ENCODE measurements around the gene ATP6V1F.
A peak's percentile ranks its signal among the peaks of the same experiment; 100 is the strongest.

Gene ATP6V1F

DNA sequence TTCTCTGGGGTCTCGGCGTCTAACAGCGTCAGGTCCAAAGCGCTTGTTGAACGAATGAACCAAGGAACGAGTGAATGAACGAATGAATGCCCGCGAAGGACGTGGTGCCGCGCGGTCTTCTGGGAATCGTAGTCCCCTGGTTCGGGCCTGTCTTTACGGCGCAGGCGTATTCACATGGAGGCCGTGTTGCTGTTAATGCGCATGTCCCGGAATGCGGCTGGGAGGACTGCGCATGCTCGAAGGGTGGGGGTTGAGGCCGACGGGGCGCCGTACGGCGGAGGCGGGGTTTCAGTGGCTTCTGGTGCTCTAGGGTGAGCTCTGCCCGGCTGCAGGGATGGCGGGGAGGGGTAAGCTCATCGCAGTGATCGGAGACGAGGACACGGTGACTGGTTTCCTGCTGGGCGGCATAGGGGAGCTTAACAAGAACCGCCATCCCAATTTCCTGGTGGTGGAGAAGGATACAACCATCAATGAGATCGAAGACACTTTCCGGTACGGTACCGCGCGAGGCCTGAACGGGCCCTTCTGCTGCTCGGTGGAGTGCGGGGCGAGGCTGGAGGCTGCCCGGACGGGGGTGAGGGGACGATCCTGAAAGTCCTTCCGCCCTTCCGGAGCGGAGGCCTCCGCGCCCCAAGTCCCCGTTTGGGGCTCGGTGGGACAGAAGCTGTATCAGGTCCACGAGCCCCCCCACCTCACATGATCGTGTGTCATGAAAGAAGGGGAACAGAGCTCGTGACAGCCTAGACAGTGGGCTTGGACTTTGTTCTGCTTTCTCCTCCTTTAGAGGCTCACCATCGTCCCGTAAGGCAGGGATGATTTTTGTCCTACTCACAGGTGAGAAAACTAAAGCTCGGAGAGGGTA, at the start of gene ATP6V1F:
ATP6V1F (plus strand) TSS at position 286 of the 862 bp plus-strand sequence; CDS start at position 335, 49 bp downstream.
- peak; percentile 98 for DNase-seq

DNA sequence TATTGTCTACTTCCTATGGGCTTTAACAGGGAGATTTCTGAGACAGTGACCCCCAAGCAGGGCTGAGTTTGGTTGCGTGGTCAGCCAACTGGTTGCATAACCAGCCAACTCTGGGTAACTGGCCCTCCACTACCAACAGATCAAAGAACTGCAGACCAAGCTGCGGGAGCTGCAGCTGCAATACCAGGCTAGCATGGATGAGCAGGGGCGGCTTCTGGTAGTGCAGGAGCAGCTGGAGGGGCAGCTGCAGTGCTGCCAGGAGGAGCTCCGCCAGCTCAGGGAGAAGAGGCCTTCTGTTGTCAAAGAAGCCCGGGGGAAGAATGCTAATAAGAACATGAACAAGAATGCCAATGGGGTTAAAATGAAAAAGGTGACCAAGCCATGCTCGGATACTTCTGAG, 48.2 kb upstream of the ATP6V1F start:
- DNase-seq, result no peak

DNA sequence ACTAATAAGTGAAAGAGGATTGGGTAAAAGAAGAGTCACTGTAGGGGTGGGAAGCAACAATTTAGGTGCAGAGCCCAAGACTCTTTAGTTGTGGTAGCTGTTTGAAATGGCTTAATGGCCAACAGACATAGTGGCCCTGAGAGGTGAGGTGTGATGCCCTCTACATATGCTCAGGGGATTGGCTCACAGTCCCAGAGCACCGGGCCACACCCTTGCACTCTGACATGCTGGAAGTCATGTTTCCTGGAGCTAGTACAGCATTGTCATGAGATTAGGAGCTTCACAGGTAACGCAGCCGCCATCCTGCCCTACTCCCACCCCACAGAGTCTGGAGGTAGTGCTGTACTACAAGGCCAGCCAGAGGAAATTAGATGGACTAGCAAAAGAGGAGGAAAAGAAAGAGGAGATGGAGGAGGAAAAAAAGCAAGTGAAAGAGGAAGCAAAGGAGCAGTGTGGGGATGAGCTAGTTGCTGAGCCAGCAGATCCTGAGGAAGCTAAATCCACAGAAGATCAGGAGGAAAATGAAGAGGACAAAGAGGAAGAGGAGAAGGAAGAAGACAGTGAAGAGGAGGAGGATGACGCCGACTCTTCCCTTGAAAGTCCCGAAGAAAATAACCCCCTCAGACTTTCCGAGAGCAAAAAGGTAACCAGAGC, 47.2 kb upstream of the ATP6V1F start:
- DNase-seq, result no peak

DNA sequence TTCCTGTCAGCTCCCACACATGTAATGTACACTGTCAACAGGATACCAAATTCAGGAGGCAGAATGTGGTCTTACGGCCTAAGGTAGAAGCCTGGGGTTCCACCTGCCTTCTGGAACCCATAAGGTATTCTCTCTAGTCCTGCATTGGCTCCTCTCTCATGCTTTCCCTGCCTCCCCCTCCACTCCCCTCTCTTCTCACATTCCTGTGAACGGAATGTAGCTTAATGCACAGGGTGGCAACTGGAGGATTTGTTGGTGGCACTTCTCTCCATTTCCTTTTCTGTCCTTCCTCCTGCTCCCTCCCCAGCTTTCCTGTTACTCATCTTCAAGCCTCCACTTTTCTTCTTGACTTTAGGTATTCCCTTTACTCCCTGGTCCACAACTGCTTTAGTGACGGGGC, 44.0 kb upstream of the ATP6V1F start:
- no peak for DNase-seq

- DNase-seq, result no peak
Observed at GRCh38 chr7:128821724-128822123, 40.9 kb upstream of the ATP6V1F start.

GRCh38 chr7:128826512-128826911, 36.1 kb upstream of the ATP6V1F start:
- DNase-seq, result no peak

- DNase-seq, result no peak
Observed at GRCh38 chr7:128826916-128827247, 35.8 kb upstream of the ATP6V1F start.

DNA sequence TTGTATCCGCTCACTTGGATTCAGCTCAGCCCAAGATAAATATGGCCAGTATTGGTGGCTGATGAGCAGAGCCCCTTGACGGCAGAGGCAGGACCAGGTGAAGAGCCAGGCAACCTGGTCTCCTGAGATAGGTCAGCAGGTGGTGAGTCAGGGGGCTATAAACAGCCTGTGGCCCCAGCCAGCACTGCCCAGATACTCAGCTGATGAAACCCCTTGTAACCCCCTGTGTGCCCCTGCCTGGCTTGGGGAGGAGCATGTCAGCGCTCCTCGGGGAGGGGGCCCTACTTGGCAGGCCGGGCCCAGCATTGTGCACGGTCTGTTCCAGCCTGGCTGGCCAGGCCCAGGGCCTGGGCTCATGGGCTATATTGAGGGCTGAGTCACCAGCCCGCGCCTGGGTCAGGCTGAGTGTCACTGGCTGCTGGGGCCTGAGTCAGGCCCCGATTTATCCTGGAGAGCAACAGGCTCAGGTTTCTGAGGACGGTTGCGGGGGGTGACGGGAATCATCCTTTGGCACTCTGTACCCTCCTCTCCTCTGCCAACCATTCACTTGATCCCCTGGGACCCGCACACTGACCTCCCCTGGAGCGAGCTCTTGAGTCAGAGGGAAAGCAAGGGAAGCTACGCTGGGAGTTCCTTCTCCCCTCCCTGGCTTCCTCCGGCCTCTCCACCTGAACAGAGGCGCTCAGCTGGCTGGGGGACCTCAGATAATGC, 35.3 kb upstream of the ATP6V1F start:
- DNase-seq, result no peak

DNA sequence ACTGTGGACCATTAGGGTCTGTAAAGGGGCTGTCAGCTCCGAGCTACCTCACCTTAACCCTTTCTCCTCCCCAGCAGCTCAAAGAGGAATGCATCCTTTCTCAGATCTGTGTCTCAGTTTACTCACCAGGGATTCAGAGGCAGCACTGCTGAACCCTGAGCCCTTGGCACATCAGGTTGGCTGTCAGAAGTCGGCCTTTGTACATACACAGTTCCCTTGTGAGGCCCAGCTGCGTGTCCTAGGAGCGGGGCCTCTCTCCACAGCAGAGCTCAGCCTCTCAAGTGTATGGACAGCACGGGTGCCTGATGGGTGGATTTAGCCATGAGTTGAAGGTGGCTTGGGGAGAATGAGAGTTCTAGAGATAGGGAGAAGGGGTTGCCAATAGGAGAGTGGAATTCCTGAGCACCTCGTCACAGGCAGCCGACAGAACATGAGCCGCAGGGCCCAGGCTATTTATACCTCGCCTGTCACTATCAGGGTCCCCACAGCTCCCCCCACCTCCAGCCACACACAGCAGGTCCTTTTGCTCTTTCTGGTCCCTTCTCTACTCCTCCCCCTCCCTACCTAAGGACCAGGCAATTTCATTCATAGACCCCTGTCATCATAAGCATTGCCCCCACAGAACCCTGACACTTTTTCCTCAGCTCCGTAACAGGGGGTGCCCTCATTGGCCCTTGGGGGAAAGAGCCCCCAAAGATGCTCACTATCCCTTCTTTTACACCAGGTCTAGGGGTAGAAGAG, 34.5 kb upstream of the ATP6V1F start:
- no peak for DNase-seq

- no peak for DNase-seq
Observed at GRCh38 chr7:128829391-128830166, 33.1 kb upstream of the ATP6V1F start.

DNA sequence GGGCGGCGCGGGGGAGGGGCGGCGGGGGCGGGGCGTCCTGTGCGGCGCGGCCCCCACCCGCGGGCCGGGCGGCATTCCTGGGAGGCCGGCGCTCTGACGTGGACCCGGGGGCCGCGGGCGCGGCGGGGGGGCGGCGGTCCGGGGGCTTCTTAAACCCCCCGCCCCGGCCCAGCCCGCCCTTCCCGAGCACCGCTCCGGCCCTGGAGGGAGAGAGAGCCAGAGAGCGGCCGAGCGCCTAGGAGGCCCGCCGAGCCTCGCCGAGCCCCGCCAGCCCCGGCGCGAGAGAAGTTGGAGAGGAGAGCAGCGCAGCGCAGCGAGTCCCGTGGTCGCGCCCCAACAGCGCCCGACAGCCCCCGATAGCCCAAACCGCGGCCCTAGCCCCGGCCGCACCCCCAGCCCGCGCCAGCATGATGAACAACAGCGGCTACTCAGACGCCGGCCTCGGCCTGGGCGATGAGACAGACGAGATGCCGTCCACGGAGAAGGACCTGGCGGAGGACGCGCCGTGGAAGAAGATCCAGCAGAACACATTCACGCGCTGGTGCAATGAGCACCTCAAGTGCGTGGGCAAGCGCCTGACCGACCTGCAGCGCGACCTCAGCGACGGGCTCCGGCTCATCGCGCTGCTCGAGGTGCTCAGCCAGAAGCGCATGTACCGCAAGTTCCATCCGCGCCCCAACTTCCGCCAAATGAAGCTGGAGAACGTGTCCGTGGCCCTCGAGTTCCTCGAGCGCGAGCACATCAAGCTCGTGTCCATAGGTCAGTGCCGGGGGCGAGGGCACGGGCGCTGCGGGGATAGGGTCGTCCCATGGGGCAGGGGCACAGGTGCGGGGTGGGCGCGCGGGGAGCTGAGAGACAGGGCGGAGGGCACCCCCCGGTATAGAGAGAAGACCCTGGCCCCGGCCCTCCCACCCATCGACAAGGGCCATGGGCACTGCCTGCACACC, 32.2 kb upstream of the ATP6V1F start, which contains the start of gene FLNC:
FLNC (plus strand) TSS at position 176 of the 947 bp plus-strand sequence; CDS start at position 408, 232 bp downstream.
- DNase-seq, result no peak

DNA sequence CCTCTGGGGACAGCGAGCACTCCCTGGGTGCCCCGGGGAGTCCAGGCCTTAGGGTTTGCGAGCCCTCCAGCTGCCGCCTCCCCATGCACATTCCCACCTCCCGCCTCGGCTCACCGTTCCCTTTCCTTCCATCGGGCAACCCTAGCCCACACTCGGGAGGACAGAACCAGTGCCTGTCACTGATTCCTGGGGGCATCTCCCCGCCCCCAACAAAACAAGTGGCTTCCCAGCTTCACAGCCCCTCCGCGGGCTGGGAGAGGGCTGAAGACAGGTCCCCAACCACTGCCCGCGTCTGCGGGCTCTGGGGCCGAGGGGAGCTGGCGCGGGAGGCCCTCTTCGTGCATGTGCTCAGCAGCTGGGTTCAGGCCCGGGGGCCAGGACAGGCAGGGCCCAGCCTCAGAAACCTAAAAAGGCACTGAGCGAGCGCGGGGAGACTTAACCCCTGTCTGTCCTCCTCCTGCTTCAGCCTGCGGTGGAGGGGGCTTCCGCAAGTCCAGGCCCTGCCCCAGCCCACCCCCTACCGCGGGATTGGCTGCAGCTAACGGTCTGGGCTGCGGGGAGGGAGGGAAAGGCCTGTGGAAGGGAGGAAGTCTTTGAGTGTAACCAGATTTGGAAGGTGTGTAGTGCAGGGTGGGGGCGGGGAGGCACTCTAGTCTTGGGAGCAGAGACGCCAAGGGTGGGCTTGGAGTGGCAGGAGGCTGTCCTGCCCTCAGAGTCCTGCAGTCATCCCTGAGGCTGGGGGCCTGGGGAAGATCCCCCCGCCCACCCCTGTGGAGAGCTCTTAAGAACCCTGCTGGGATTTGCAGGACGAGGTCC, 31.3 kb upstream of the ATP6V1F start:
- no peak for DNase-seq

DNA sequence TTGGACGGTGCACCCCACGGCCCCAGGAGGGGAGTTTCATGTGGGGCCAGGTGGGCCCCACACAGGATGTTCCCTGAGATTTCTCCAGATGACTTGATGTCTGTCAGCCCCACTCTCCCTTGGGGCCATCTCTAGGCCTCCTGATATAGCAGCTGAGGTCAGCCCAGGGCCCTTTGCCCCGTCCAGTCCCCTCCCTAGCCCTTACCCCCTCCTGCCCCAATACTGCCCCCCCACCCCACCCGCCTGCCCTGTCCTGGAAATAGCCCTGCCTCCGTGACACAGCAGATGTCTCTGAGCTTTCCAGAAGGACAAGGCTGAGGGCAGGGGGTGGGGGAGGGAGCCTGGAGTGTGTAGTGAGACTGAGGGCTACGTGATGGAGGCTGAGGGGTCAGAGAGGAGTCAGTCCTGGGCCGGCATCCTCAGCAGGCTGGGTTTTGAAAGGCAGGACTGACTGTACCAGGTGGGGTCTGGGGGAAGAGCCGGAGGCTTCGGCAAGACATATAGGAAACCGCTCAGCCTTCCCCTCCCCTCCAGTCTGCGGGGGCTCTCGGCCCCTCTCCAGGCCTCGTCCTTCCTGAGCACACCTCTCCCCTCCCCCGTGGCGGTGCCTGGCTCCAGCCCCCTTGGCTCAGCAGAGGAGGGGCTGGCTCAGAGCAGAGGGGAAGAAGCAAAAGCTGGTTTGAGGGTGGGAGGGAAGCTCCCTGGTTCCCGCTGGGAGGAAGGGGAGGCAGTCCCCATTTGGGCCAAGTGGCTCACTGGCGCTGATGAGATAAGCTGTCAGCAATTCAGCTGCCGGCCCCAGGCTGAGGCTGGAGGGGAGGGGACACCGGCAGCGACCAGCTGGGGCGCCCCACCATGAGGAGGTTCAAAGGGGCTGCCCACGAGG, 30.4 kb upstream of the ATP6V1F start:
- DNase-seq, result no peak

DNA sequence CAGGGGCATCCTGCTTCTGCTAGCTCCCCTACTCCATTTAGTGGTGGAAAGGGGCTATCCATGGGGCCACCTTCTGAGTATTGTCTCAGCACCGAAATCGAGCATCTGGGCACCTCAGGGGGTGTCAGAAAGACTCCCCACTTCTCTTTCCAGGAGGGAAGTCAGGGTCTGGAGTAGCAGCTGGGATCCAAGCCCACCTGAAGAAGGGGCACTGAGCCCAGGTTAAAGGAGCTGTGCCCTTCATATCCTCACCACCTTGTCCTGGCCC, 29.8 kb upstream of the ATP6V1F start:
- DNase-seq, result no peak

DNA sequence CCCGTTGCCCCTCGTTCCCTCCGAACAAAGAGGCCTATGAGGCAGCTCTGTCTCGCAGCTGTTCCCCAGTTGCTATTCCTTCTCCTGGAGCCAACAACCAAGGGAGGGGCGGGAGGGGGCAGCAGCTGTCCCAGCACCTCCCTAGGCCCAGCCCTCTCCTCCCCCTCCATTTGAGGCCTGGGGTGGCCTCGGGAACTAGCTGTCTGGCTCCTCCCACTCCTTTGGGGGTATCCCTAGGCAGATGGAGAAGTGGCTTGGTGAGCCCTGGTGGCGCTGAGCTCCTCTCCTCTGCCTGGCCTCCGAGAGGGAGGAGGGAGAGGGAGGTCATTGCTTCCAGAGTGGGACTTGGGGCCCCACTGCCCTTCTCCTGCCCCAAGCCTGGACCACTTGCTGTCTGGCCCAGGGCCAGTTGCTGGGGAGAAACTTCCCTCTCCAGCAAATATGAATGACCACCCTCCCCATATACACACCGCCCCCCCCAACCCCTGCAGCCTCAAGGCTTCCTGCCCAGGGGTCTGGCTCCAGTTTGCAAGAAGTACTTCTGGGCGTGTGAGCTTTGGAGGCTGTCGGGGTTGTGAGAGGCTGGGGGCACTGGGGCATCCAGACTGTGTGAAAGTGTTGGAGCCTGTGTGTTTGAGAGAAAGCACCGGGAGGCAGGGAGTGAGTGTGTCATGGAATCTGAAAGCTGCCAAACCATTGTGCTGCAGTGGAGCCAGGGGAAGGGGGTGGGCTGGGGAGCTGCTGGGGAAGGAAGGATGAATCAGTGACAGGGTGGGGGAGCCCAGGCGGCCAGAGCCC, 29.3 kb upstream of the ATP6V1F start:
- DNase-seq, result no peak

GRCh38 chr7:128833946-128834325, 28.7 kb upstream of the ATP6V1F start:
- DNase-seq, result no peak

GRCh38 chr7:128835231-128835751, 27.4 kb upstream of the ATP6V1F start:
- no peak for DNase-seq

All from NCI-H187 (cell line).